ENCODE measurements around the gene HSPB2.

HSPB2 gene

GRCh38 chr11:111912535-111912934, at the start of gene HSPB2:
Gene HSPB2 (plus strand): TSS chr11:111912734. CDS start chr11:111912830, 96 bp downstream.
- H3K36me3 ChIP-seq (ENCODE audit: insufficient read depth, low read length) = no peaks in the 10 kb centered on the region
- DNase-seq (ENCODE audit: low read depth, low spot score) = no peak
- no peak within 1 kb of the TSS for H3K27ac ChIP-seq
- H3K9me3 ChIP-seq (ENCODE audit: low read depth, low read length) = no peaks in the 10 kb centered on the region
- no peak for TF ChIP-seq EZH2 (IDR thresholded peaks at IDR 0.05)
- no peak for TF ChIP-seq POLR2AphosphoS5 (IDR thresholded peaks at IDR 0.05; ENCODE audit: borderline replicate concordance, low read depth, low read length)
- no peak for TF ChIP-seq FOXP2 (optimal IDR thresholded peaks at IDR 0.05; ENCODE audit: control extremely low read depth, extremely low read length, insufficient read depth)
- no peak within 1 kb of the TSS for H3K4me3 ChIP-seq
- H3K9ac ChIP-seq (ENCODE audit: insufficient read length) = no peak within 1 kb of the TSS

- DNase-seq (ENCODE audit: low read depth, low spot score) = no peak
- H3K27ac ChIP-seq = no peak overlapping the region
- no peaks in the 10 kb centered on the region for H3K9me3 ChIP-seq (ENCODE audit: low read depth, low read length)
- no peak overlapping the region for H3K9ac ChIP-seq (ENCODE audit: insufficient read length)
- no peak for TF ChIP-seq POLR2AphosphoS5 (IDR thresholded peaks at IDR 0.05; ENCODE audit: borderline replicate concordance, low read depth, low read length)
- TF ChIP-seq FOXP2 (optimal IDR thresholded peaks at IDR 0.05; ENCODE audit: control extremely low read depth, extremely low read length, insufficient read depth) = no peak
- no peak for TF ChIP-seq EZH2 (IDR thresholded peaks at IDR 0.05)
- peak overlapping the region; percentile 95; the same call in 1 of the 2 replicates for H3K4me3 ChIP-seq
- H3K36me3 ChIP-seq (ENCODE audit: insufficient read depth, low read length) = peaks cover 20% of the 10 kb centered on the region
Measured at GRCh38 chr11:111870113-111870512, 42.4 kb upstream of the HSPB2 start.

GRCh38 chr11:111870522-111870885, 42.0 kb upstream of the HSPB2 start:
- TF ChIP-seq EZH2 (IDR thresholded peaks at IDR 0.05) (no peak), FOXP2 (optimal IDR thresholded peaks at IDR 0.05; ENCODE audit: control extremely low read depth, extremely low read length, insufficient read depth) (no peak), POLR2AphosphoS5 (IDR thresholded peaks at IDR 0.05; ENCODE audit: borderline replicate concordance, low read depth, low read length) (no peak)
- peaks cover 20% of the 10 kb centered on the region for H3K36me3 ChIP-seq (ENCODE audit: insufficient read depth, low read length)
- no peak overlapping the region for H3K27ac ChIP-seq
- no peak for DNase-seq (ENCODE audit: low read depth, low spot score)
- H3K4me3 ChIP-seq = peak overlapping the region; percentile 95
- H3K9me3 ChIP-seq (ENCODE audit: low read depth, low read length) = no peaks in the 10 kb centered on the region
- H3K9ac ChIP-seq (ENCODE audit: insufficient read length) = peak overlapping the region; percentile 82

GRCh38 chr11:111870886-111871692, 41.4 kb upstream of the HSPB2 start, which contains the start of gene ALG9:
Gene ALG9 (minus strand): TSS chr11:111871581. CDS start chr11:111871482, 99 bp downstream.
- no peak within 1 kb of the TSS for H3K27ac ChIP-seq
- TF ChIP-seq POLR2AphosphoS5 (IDR thresholded peaks at IDR 0.05; ENCODE audit: borderline replicate concordance, low read depth, low read length) (peak; percentile 59), FOXP2 (optimal IDR thresholded peaks at IDR 0.05; ENCODE audit: control extremely low read depth, extremely low read length, insufficient read depth) (no peak)

GRCh38 chr11:111871693-111872161, 40.8 kb upstream of the HSPB2 start:
- no peak for TF ChIP-seq EZH2 (IDR thresholded peaks at IDR 0.05)
- TF ChIP-seq FOXP2 (optimal IDR thresholded peaks at IDR 0.05; ENCODE audit: control extremely low read depth, extremely low read length, insufficient read depth) = no peak
- no peak for TF ChIP-seq POLR2AphosphoS5 (IDR thresholded peaks at IDR 0.05; ENCODE audit: borderline replicate concordance, low read depth, low read length)
- Histone ChIP-seq H3K36me3 (ENCODE audit: insufficient read depth, low read length) (peaks cover 30% of the 10 kb centered on the region), H3K9ac (ENCODE audit: insufficient read length) (peak overlapping the region; percentile 82), H3K9me3 (ENCODE audit: low read depth, low read length) (no peaks in the 10 kb centered on the region), H3K4me3 (peak overlapping the region; percentile 95), H3K27ac (no peak overlapping the region)
- DNase-seq (ENCODE audit: low read depth, low spot score) = no peak

More at GRCh38 chr11:111870886-111871692, 41.4 kb upstream of the HSPB2 start, which contains the start of gene ALG9:
- peak within 1 kb of the TSS; percentile 95 for H3K4me3 ChIP-seq
- peaks cover 24% of the 10 kb centered on the region for H3K36me3 ChIP-seq (ENCODE audit: insufficient read depth, low read length)
- no peaks in the 10 kb centered on the region for H3K9me3 ChIP-seq (ENCODE audit: low read depth, low read length)
- peak; percentile 47 for DNase-seq (ENCODE audit: low read depth, low spot score)
- peak within 1 kb of the TSS; percentile 82 for H3K9ac ChIP-seq (ENCODE audit: insufficient read length)

- H3K9ac ChIP-seq (ENCODE audit: insufficient read length) = peak overlapping the region; percentile 86
- H3K27ac ChIP-seq = peak overlapping the region; percentile 96
- H3K4me3 ChIP-seq = peak overlapping the region; percentile 94
- TF ChIP-seq POLR2AphosphoS5 (IDR thresholded peaks at IDR 0.05; ENCODE audit: borderline replicate concordance, low read depth, low read length) = no peak
- TF ChIP-seq EZH2 (IDR thresholded peaks at IDR 0.05) = no peak
- TF ChIP-seq FOXP2 (optimal IDR thresholded peaks at IDR 0.05; ENCODE audit: control extremely low read depth, extremely low read length, insufficient read depth) = no peak
- H3K36me3 ChIP-seq (ENCODE audit: insufficient read depth, low read length) = peaks cover 18% of the 10 kb centered on the region; the same call in 1 of the 2 replicates
- no peak for DNase-seq (ENCODE audit: low read depth, low spot score)
- H3K9me3 ChIP-seq (ENCODE audit: low read depth, low read length) = no peaks in the 10 kb centered on the region
Measured at GRCh38 chr11:111878385-111878848, 34.1 kb upstream of the HSPB2 start.

- peaks cover 18% of the 10 kb centered on the region; the same call in 1 of the 2 replicates for H3K36me3 ChIP-seq (ENCODE audit: insufficient read depth, low read length)
- peak within 1 kb of the TSS; percentile 96 for H3K27ac ChIP-seq
- peak within 1 kb of the TSS; percentile 94 for H3K4me3 ChIP-seq
- no peaks in the 10 kb centered on the region for H3K9me3 ChIP-seq (ENCODE audit: low read depth, low read length)
- peak within 1 kb of the TSS; percentile 86 for H3K9ac ChIP-seq (ENCODE audit: insufficient read length)
- TF ChIP-seq FOXP2 (optimal IDR thresholded peaks at IDR 0.05; ENCODE audit: control extremely low read depth, extremely low read length, insufficient read depth) (peak; percentile 58), EZH2 (IDR thresholded peaks at IDR 0.05) (no peak), POLR2AphosphoS5 (IDR thresholded peaks at IDR 0.05; ENCODE audit: borderline replicate concordance, low read depth, low read length) (peak; percentile 38; the same call in 1 of the 2 replicates)
- DNase-seq (ENCODE audit: low read depth, low spot score) = peak; percentile 73
Measured at GRCh38 chr11:111878849-111879636, 33.5 kb upstream of the HSPB2 start, which contains the start of the genes CFAP68 and FDXACB1. Gene CFAP68 (plus strand): TSS chr11:111879541. CDS start chr11:111879561, 20 bp downstream. Gene FDXACB1 (minus strand): TSS chr11:111879165. CDS start chr11:111879132, 33 bp downstream.

All from SK-N-MC (cell line).